Neutrophil (primary cell): ENCODE data around the gene HIVEP3.

Experiments used
- H3K27ac ChIP-seq: fragments of 200-600 bp; sonication (generic); 2 replicates; pipeline ENCODE4 v1.5.1; 2016; ENCODE audit warnings: mild to moderate bottlenecking, moderate library complexity
- H3K27me3 ChIP-seq: fragments of 200-600 bp; sonication (generic); 2 replicates; pipeline ENCODE4 v1.6.0; 2016; ENCODE audit warnings: mild to moderate bottlenecking
- H3K36me3 ChIP-seq: fragments of 200-600 bp; sonication (generic); 2 replicates; pipeline ENCODE4 v1.5.1; 2017
- H3K4me1 ChIP-seq, 2 experiments: fragments of 200-600 bp in 1 of 2; sonication (generic) in 1 of 2; 1 replicate in 1 of 2; 2 replicates in 1 of 2; pipeline versions ENCODE4 v1.5.1 to v1.6.1; 2013 to 2016; ENCODE audit warnings: low read depth in 1 of 2, low read length in 1 of 2, mild to moderate bottlenecking in 1 of 2, moderate library complexity in 1 of 2; ENCODE audit not compliant: control insufficient read depth in 1 of 2, insufficient read depth in 1 of 2
- H3K4me3 ChIP-seq, 2 experiments: fragments of 200-600 bp in 1 of 2; sonication (generic) in 1 of 2; 1 replicate in 1 of 2; 2 replicates in 1 of 2; pipeline ENCODE4 v1.5.1; 2013 to 2016; ENCODE audit warnings: low read depth in 1 of 2, low read length in 1 of 2, mild to moderate bottlenecking in 1 of 2, moderate library complexity in 1 of 2
- H3K9me3 ChIP-seq: fragments of 200-600 bp; sonication (generic); 2 replicates; pipeline ENCODE4 v1.5.1; 2016
- CTCF ChIP-seq: fragments of 200-600 bp; sonication (generic); IDR thresholded peaks from 2 replicates; pipeline ENCODE4 v1.5.1; 2016; ENCODE audit warnings: antibody characterized with exemption

Gene HIVEP3

GRCh38 chr1:41920658-41921057, 1.9 kb upstream of the HIVEP3 start:
- H3K27ac ChIP-seq, result no peak overlapping the region
- H3K4me1 ChIP-seq, result peaks cover 0 to 9% of the 10 kb centered on the region in 2 experiments
- no peak for TF ChIP-seq CTCF
- no peaks in the 10 kb centered on the region for H3K9me3 ChIP-seq
- H3K4me3 ChIP-seq, result no peak overlapping the region
- H3K36me3 ChIP-seq, result no peaks in the 10 kb centered on the region
- peaks cover 64% of the 10 kb centered on the region for H3K27me3 ChIP-seq

GRCh38 chr1:41919764-41920397, 1.2 kb upstream of the HIVEP3 start:
- Histone ChIP-seq H3K27ac (no peak overlapping the region), H3K36me3 (no peaks in the 10 kb centered on the region), H3K4me3 (no peak overlapping the region), H3K27me3 (peaks cover 72% of the 10 kb centered on the region), H3K9me3 (no peaks in the 10 kb centered on the region), H3K4me1 (peaks cover 0 to 9% of the 10 kb centered on the region in 2 experiments)
- no peak for TF ChIP-seq CTCF

GRCh38 chr1:41919131-41919530, 409 bp upstream of the HIVEP3 start:
- Histone ChIP-seq H3K27ac (no peak overlapping the region), H3K9me3 (no peaks in the 10 kb centered on the region), H3K4me1 (peaks cover 0 to 9% of the 10 kb centered on the region in 2 experiments), H3K27me3 (peaks cover 78% of the 10 kb centered on the region), H3K36me3 (no peaks in the 10 kb centered on the region), H3K4me3 (no peak overlapping the region)
- no peak for TF ChIP-seq CTCF

- no peak overlapping the region for H3K4me3 ChIP-seq
- H3K4me1 ChIP-seq, result peaks cover 0 to 9% of the 10 kb centered on the region in 2 experiments
- no peaks in the 10 kb centered on the region for H3K36me3 ChIP-seq
- no peaks in the 10 kb centered on the region for H3K9me3 ChIP-seq
- peaks cover 83% of the 10 kb centered on the region for H3K27me3 ChIP-seq
- TF ChIP-seq CTCF, result no peak
- no peak overlapping the region for H3K27ac ChIP-seq
Observed at GRCh38 chr1:41917835-41918449, 780 bp downstream of the HIVEP3 start.

- peaks cover 83% of the 10 kb centered on the region for H3K27me3 ChIP-seq
- H3K4me3 ChIP-seq, result no peak overlapping the region
- no peak overlapping the region for H3K27ac ChIP-seq
- no peaks in the 10 kb centered on the region for H3K36me3 ChIP-seq
- peaks cover 0 to 9% of the 10 kb centered on the region in 2 experiments for H3K4me1 ChIP-seq
- no peaks in the 10 kb centered on the region for H3K9me3 ChIP-seq
- no peak for TF ChIP-seq CTCF
Observed at GRCh38 chr1:41917076-41917475, 1.6 kb downstream of the HIVEP3 start.
